Measurements from ENCODE around the gene BMP7. TPM values are rescaled to one million over a fixed set of nuclear protein-coding genes. Genes with fewer than 3 reads are reported as not detected.

The BMP7 gene
- total RNA-seq, 4 donors from 2014 or later, result 19.2 to 39.2 (median 28.2) TPM

DNA sequence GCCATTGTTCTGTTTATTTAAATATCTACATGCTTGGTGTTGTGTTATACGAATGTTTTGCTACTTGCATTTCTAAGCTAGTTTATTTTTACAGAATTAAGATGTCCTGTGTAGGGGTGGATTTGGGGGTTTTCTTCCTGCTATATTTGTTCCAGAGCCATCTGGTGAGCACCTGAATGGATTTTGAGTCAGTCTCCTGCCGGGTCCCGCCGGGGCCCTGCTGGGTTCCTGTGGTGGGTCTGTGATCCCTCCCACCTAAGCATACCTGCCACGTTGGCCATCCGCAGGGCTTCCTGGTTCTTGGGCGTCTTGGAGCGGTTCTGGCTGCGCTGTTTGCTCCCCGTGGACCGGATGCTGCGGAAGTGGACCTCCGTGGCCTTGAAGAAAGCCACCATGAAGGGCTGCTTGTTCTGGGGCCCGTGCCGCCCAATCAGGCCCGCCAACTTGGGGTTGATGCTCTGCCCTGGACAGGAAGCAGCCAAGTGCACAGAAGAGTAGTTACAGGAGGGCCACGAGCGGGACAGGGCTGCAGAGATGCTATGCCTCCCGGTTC lies 82.9 kb downstream of the BMP7 start:
- WGBS, result 92% methylated on average over 16 of the region's 19 CpGs
- TF ChIP-seq EP300 (IDR thresholded peaks at IDR 0.05) (no peak), POLR2AphosphoS5 (IDR thresholded peaks at IDR 0.05) (no peak), POLR2A (IDR thresholded peaks at IDR 0.05) (no peak)
- TF ChIP-seq, protein P1, sequence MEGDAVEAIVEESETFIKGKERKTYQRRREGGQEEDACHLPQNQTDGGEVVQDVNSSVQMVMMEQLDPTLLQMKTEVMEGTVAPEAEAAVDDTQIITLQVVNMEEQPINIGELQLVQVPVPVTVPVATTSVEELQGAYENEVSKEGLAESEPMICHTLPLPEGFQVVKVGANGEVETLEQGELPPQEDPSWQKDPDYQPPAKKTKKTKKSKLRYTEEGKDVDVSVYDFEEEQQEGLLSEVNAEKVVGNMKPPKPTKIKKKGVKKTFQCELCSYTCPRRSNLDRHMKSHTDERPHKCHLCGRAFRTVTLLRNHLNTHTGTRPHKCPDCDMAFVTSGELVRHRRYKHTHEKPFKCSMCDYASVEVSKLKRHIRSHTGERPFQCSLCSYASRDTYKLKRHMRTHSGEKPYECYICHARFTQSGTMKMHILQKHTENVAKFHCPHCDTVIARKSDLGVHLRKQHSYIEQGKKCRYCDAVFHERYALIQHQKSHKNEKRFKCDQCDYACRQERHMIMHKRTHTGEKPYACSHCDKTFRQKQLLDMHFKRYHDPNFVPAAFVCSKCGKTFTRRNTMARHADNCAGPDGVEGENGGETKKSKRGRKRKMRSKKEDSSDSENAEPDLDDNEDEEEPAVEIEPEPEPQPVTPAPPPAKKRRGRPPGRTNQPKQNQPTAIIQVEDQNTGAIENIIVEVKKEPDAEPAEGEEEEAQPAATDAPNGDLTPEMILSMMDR (IDR thresholded peaks at IDR 0.05), result no peak
- peaks cover 12% of the 10 kb centered on the region for H3K4me1 ChIP-seq
- no peak for DNase-seq (ENCODE audit: low spot score in 2 of 2)
- H3K4me3 ChIP-seq, result no peak overlapping the region
- no peak overlapping the region for H3K27ac ChIP-seq
- no peaks in the 10 kb centered on the region for H3K36me3 ChIP-seq
- no peaks in the 10 kb centered on the region for H3K9me3 ChIP-seq
- peaks cover 5% of the 10 kb centered on the region for H3K27me3 ChIP-seq

GRCh38 chr20:57181639-57182038 lies 84.8 kb downstream of the BMP7 start:
- TF ChIP-seq EP300 (IDR thresholded peaks at IDR 0.05), result no peak
- no peak for DNase-seq (ENCODE audit: low spot score in 2 of 2)
- no peak overlapping the region for H3K27ac ChIP-seq
- no peaks in the 10 kb centered on the region for H3K36me3 ChIP-seq
- 66% methylated on average over 5 of the region's 7 CpGs for WGBS
- H3K4me3 ChIP-seq, result no peak overlapping the region
- H3K4me1 ChIP-seq, result peaks cover 12% of the 10 kb centered on the region
- H3K9me3 ChIP-seq, result no peaks in the 10 kb centered on the region
- H3K27me3 ChIP-seq, result peaks cover 5% of the 10 kb centered on the region

DNA sequence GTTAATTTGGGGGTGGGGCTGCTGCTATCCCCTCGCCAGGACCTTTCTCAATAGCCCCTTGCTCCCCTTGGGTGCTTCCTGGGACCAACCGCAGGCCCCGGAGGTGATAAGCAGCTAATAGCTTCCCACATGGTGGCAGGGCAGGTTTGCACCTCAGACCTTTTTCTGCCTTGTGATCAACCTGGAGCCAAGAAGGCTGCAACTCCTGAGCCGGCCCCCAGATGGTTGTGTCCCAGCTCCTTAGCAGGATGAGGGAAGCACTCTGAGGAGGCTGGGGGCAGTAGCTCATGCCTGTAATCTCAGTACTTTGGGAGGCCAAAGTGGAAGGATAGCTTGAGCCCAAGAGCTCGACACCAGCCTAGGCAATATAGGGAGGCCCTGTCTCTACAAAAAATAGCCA lies 85.5 kb downstream of the BMP7 start:
- Histone ChIP-seq H3K27ac (no peak overlapping the region), H3K27me3 (peaks cover 5% of the 10 kb centered on the region), H3K4me3 (no peak overlapping the region), H3K4me1 (peaks cover 12% of the 10 kb centered on the region), H3K9me3 (no peaks in the 10 kb centered on the region), H3K36me3 (no peaks in the 10 kb centered on the region)
- 61% methylated on average over 4 of the region's 5 CpGs for WGBS
- TF ChIP-seq POLR2AphosphoS5 (IDR thresholded peaks at IDR 0.05) (no peak), POLR2A (IDR thresholded peaks at IDR 0.05) (no peak), EP300 (IDR thresholded peaks at IDR 0.05) (no peak)
- TF ChIP-seq, protein P1 (IDR thresholded peaks at IDR 0.05), result no peak
- no peak for DNase-seq (ENCODE audit: low spot score in 2 of 2)

GRCh38 chr20:57180387-57180786 lies 86.1 kb downstream of the BMP7 start:
- no peaks in the 10 kb centered on the region for H3K36me3 ChIP-seq
- H3K27me3 ChIP-seq, result peaks cover 5% of the 10 kb centered on the region
- H3K9me3 ChIP-seq, result no peaks in the 10 kb centered on the region
- TF ChIP-seq, protein P1 (IDR thresholded peaks at IDR 0.05), result no peak
- no peak for TF ChIP-seq POLR2A (IDR thresholded peaks at IDR 0.05)
- TF ChIP-seq EP300 (IDR thresholded peaks at IDR 0.05), result no peak
- no peak for TF ChIP-seq POLR2AphosphoS5 (IDR thresholded peaks at IDR 0.05)
- WGBS, result 73% methylated on average over 10 of the region's 10 CpGs
- H3K4me3 ChIP-seq, result no peak overlapping the region
- peaks cover 12% of the 10 kb centered on the region for H3K4me1 ChIP-seq
- DNase-seq (ENCODE audit: low spot score in 2 of 2), result no peak
- no peak overlapping the region for H3K27ac ChIP-seq

DNA sequence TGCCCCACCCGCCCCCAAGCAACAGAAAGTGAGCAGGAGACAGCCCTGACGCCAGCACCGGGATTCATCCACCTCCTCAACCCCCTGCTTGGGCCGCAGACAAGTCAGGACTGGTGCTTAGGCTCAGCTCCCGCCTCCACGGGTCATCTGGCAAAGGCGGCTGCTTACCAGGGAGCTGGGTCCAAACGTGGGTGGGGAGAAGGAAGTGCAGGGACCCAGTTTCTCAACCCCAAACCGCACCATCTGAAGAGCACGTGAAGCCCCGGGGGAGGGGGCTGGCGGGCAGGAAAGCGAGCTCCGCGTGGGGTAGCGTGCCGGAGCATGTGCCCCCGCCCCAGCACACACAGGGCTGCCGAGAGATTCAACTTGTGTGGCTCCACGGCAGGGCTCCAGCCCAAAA lies 87.2 kb downstream of the BMP7 start:
- no peak for DNase-seq (ENCODE audit: low spot score in 2 of 2)
- 36% methylated on average over 17 of the region's 20 CpGs for WGBS
- Histone ChIP-seq H3K27me3 (peaks cover 5% of the 10 kb centered on the region), H3K4me3 (peak overlapping the region; percentile 27), H3K9me3 (no peaks in the 10 kb centered on the region), H3K4me1 (peaks cover 12% of the 10 kb centered on the region), H3K36me3 (no peaks in the 10 kb centered on the region), H3K27ac (no peak overlapping the region)
- no peak for TF ChIP-seq POLR2AphosphoS5 (IDR thresholded peaks at IDR 0.05)
- no peak for TF ChIP-seq POLR2A (IDR thresholded peaks at IDR 0.05)
- TF ChIP-seq, protein P1 (IDR thresholded peaks at IDR 0.05), result no peak
- no peak for TF ChIP-seq EP300 (IDR thresholded peaks at IDR 0.05)
